T47D (cell line): ENCODE measurements around the gene CTSK.
A peak's percentile ranks its signal among the peaks of the same experiment; 100 is the strongest.

Experiments
- DNase-seq, 2 experiments: peaks; one replicate each; pipeline versions ENCODE4 v3.0.0 to v3.0.0-alpha.2; 2011 to 2012; ENCODE audit warnings: low read depth in 1 of 2, low spot score in 1 of 2
- JUND ChIP-seq: IDR thresholded peaks from 2 replicates; pipeline ENCODE4 v1.6.1; 2012; ENCODE audit warnings: low read depth
- in situ Hi-C: cut with HindIII; loops from 2 replicates; pipeline ENCODE4 v1.10.0; 2016; ENCODE audit warnings: low sequenced_read_pairs, low pct_unique_long_range_greater_than_20kb

CTSK gene

DNA sequence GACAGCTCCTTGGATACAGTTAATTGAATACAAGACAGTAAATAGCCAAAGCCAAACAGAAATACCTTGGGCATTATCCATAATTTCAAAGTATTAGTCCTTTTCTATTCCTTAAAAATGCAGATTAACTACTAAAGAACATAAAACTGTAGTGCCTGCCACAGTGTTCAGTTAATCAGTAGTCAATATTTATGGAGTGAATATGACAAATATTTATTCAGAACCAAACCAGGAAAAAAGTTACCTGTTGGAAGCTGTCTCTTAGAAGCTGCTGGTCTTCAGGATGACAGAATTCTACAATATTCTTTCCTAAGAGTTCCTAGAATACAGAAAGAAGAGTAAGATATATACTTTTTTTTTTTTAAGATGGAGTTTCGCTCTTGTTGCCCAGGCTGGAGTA lies 18.2 kb upstream of the CTSK start:
- TF ChIP-seq JUND, result no peak
- no peak for DNase-seq
- in situ Hi-C loops, result no loop called here

DNA sequence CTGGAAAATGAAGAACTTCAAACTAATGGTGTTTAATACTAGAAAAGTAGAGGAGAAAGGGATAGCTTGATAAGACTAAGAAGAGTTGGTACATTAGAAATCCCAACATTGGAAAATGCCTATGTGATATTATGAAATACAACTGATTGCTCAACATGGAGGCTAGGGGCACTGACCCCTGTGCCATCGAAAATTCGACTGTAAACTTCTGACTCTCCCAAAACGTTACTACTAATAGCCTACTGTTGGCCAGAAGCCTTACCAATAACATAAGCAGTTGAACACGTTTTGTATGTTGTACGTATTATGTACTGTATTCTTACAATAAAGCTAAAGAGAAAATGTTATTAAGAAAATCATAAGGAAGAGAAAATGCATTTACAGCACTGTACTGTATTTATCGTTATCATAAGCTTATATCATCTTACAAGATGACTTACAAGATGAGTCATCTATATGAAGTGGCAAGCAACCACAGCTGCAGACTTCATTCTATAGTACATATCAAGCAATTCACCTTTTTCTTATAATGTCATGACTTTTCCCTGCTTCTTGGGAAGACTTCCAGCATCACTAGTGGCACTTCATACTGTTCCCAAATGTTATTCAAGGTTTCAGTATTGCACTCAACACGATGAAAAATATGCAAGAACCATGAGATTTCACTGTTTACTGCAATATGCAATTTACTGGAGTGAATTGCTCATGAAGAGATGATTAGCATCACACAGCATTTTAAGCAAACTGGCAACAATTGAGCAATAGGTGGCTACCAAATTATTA lies 12.9 kb upstream of the CTSK start:
- DNase-seq, result no peak
- TF ChIP-seq JUND, result no peak
- in situ Hi-C loops, result no loop called here

DNA sequence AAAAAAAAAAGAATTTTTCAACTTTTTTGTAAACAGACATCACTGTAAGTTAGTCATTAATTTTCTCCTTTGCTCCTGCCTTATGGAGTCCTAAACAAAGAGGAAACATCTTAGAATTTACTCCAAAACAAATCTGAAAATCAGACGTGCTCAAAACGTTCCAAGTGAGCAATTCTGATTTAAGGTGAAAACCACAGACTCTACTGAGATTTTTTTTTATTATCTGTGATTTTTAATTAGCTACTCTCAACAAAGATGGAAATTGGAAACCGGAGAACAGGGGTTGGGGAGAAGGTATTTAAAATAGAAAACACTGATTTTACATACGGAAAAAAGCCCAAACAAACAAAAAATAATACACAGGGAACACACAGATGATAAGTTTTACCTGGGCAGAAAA lies 7.8 kb upstream of the CTSK start:
- no peak for DNase-seq
- no peak for TF ChIP-seq JUND
- in situ Hi-C loops, result no loop called here

DNA sequence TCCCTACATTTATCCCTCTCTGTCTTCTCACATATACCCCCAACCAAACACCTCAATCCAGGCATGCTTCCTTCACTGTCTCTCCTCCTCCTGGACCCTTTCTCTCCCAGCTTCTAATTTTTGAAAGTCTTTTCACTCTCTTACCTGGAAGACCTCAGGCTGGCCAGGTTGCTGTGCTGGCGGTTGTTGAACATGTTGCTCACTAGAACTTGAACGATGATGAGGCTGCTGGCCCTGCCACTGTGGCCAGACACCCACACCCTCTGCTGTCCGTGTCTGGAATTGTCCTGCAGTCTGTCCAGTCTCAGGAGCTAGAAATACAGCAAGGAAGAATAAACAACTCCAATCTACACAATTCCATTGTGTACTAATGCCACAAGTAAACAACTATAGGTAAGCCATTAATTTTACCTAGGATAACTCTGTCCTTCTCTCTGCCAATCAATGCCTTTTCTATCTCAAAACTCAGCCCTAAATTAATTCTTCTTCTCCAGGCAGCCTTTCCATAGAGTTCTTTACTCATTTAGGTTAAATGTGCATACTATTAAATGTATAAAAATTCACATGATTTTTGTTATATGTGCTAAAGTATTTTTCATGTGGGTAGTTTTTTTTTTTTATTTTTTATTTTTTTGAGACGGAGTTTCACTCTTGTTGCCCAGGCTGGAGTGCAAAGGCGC lies 5.1 kb upstream of the CTSK start:
- peak; percentile 68 to 87 for DNase-seq
- in situ Hi-C loops, result no loop called here
- no peak for TF ChIP-seq JUND

DNA sequence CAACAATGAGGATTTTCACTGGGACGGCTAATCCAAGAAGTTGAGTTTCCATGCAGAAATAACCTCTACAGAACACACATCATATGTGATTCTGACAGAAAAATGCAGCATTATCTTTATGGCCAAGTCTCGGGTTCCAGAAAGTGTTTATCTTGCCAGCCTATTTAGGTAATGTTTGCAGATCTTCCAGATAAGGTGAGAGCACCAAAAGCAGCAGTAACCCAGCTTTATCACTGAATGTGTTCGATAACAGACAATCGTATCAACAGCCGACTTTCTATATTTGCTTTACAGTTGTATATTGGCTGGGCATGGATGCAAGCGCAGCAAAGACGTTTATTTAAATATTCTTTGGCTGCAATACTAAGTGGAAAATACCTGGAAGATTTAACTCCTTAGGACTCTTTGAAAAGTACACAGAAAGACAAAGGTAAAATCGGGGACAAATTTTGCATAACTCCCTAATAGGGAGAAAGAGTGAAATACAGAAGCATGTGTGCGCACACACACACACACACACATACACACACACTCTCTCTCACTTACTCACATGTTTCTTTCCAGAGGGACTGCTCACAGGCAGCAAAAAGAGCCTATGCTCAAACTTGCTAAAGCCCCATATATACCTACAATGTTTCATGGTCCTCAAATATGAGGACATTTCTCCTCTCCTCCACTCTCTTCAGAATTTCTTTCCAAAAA lies 3.0 kb upstream of the CTSK start:
- TF ChIP-seq JUND, result no peak
- DNase-seq, result no peak
- in situ Hi-C loops, result no loop called here

DNA sequence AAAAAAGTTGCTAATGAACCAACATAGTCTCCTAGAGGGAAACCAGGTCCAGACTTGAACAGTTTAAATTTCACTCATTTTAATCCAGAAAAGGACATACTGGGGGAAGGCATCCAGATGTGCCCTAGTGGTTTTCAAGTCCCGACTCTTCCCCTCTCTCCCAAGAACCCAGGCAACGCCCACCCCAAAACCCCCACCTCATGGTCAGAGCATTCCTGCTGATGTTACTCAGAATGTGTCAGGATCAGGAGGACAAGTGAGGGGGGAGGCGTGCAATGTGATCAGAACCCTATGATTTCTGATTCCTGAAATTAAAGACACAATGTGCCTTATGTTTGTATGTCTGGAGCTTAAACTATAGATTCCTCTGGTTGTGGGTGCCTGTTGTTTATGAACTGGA lies 1.6 kb upstream of the CTSK start:
- in situ Hi-C loops, result no loop called here
- no peak for TF ChIP-seq JUND
- DNase-seq, result no peak

DNA sequence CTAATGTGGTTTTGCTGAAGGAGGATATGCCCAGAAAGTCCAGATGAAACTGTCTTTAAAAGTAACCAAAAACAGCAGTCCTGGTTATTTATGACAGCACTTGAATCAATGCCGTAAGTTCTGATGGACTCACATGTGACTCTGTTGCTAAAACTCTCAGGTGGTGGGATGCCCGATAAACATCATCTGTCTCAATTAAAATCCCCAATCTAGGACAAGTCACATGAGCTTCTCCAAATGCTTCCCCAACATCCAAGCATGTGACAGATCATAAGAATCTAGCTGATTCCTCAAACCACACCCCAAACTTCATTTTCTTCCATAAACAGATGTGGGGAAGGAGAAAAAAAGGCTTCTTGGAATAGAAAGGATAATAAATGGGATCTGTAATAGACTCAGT lies 786 bp upstream of the CTSK start:
- TF ChIP-seq JUND, result no peak
- DNase-seq, result no peak
- in situ Hi-C loops, result no loop called here

DNA sequence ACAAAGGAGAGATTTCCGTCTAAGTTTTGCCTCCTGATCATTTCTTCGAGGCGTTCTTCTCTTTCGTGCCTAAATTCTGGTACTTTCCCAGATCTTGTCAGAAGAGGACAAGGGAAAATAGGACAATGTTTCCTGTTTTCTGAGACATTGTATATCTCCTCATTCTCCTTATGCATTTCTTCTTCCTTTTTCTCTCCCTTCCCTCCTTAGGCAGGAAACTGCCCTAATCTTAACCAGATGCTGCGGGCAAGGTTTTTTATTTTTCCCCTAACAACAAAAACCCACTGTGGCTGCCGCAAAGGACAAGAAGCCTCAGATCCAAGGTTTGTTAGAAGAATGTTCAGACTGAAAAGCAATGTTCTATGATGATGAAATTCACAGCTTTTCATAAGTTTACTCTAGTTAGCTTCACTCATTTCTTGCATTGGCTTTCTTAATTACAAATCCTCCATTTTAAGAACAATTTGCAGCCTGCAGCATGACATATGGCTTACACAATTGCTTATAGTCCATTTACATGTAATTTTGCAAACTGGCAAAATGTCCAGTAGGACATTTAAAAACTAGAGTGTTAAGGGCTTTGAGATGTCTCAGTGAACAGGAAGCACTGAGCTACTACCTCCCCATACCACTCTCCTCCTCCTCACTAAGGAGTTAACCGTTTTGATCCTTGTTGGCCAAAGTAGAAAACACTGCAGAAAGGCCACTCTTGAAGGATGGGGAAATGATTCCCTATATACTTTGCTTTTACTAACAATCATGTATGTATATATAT lies 624 bp downstream of the CTSK start:
- TF ChIP-seq JUND, result no peak
- in situ Hi-C loops, result no loop called here
- DNase-seq, result no peak

DNA sequence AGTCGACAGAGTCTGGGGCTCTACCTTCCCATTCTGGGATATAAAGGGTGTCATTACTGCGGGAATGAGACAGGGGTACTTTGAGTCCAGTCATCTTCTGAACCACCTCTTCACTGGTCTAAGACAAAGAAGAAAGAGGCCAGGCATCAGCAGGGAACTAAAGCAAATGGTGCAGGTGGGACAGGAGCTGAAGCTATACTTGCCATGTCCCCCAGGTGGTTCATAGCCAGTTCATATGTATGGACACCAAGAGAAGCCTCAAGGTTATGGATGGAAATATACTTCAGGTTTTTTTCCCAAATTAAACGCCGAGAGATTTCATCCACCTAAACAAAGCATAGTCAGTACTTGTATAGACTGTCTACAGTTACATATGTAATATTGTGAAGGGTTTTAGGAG lies 2.2 kb downstream of the CTSK start:
- no peak for DNase-seq
- in situ Hi-C loops, result no loop called here
- no peak for TF ChIP-seq JUND

DNA sequence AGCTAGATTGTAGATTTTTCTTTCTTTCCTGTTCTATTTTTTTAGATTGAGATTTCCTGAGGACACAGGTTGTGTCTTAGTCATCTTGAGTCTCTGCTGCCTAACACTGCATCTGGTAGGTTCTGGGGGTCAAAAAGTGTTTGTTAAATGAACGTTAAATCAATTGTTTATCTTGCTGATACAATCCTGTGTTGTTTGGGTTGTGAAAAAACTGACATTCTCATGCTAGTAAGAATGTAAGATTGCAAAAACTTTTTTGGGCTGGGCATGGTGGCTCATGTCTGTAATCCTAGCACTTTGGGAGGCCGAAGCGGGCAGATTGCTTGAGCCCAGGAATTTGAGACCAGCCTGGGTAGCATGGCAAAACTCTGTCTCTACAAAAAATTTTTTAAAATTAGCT lies 3.4 kb downstream of the CTSK start:
- no peak for DNase-seq
- TF ChIP-seq JUND, result no peak
- in situ Hi-C loops, result no loop called here

DNA sequence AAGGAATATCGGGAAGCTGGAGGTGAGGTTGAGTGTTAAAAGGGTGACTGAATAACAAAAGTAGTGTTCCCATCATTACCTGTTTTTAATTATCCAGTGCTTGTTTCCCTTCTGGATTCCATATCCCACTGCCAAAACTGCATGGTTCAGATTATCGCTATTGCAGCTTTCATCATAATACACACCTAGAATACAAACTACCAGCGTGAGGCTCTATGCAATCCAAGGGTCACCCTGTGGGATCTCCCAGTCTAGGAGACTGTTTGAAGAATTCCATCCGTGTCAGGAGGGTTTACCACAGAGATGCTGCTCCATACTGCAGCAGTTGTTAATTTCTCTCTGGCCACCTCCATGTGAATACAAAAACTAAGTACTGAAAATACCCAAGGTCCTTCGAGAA lies 9.0 kb downstream of the CTSK start:
- in situ Hi-C loops, result no loop called here
- DNase-seq, result no peak
- TF ChIP-seq JUND, result no peak

DNA sequence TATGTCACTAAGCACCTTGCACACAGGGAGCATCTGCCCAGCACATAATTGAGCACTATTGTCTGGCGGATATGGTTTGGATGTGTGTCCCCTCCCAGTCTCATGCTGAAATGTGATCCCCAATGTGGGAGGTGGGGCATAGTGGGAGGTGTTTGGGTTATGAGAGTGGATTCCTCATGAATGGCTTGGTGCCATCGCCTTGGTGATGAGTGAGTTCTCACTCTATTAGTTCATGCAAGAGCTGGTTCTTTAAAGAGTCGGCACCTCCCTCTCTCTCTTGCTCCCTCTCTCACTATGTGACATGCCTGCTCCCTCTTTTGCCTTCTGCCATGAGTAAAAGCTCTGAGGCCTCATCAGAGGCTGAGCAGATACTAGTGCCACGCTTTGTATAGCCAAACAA lies 9.5 kb downstream of the CTSK start:
- no peak for TF ChIP-seq JUND
- in situ Hi-C loops, result no loop called here
- DNase-seq, result peak in 1 of 2 experiments; percentile 15
